GM23338 (cell line): ENCODE measurements around the gene TREM2. TPM values are rescaled to one million over a fixed set of nuclear protein-coding genes. Genes with fewer than 3 reads are reported as not detected.

Experiments used
- ATAC-seq: fragments of 200-7000 bp; cut with Tn5 transposase; 3 replicates; pipeline ENCODE4 v1.9.1; 2020
- DNase-seq: peaks from one replicate; pipeline ENCODE4 v3.0.0-alpha.2; 2015; ENCODE audit warnings: low spot score
- H2AFZ ChIP-seq: fragments of 200-600 bp; sonication (generic); 2 replicates; pipeline ENCODE4 v1.8.0; 2016; ENCODE audit warnings: antibody characterized with exemption, mild to moderate bottlenecking, moderate library complexity
- H3F3A ChIP-seq: fragments of 200-600 bp; sonication (generic); replicated peaks from 2 replicates; pipeline ENCODE4 v1.8.0; 2017; ENCODE audit warnings: antibody characterized with exemption, mixed run types, low read depth
- H3K27ac ChIP-seq: fragments of 200-600 bp; sonication (generic); 2 replicates; pipeline ENCODE4 v1.6.1; 2016; ENCODE audit warnings: low read depth
- H3K27me3 ChIP-seq: fragments of 200-600 bp; sonication (generic); 2 replicates; pipeline ENCODE4 v1.8.0; 2016; ENCODE audit warnings: mild to moderate bottlenecking, mixed run types, moderate library complexity; ENCODE audit not compliant: insufficient read depth
- H3K36me3 ChIP-seq: fragments of 200-600 bp; sonication (generic); 2 replicates; pipeline ENCODE4 v1.8.0; 2016; ENCODE audit warnings: mild to moderate bottlenecking; ENCODE audit not compliant: insufficient read depth
- H3K4me1 ChIP-seq: fragments of 200-600 bp; sonication (generic); 2 replicates; pipeline ENCODE4 v1.8.0; 2016; ENCODE audit warnings: mild to moderate bottlenecking, moderate library complexity; ENCODE audit not compliant: insufficient read depth
- H3K4me2 ChIP-seq: fragments of 200-600 bp; sonication (generic); 2 replicates; pipeline ENCODE4 v1.7.1; 2017; ENCODE audit warnings: mixed run types
- H3K4me3 ChIP-seq: fragments of 200-600 bp; sonication (generic); 2 replicates; pipeline ENCODE4 v1.6.1; 2016; ENCODE audit warnings: mixed run types
- H3K79me2 ChIP-seq: fragments of 200-600 bp; sonication (generic); replicated peaks from 2 replicates; pipeline ENCODE4 v1.8.0; 2017; ENCODE audit warnings: mild to moderate bottlenecking; ENCODE audit not compliant: insufficient read depth
- H3K9me2 ChIP-seq: fragments of 200-600 bp; sonication (generic); 2 replicates; pipeline ENCODE4 v1.8.0; 2017; ENCODE audit not compliant: insufficient read depth
- H4K20me1 ChIP-seq: fragments of 200-600 bp; sonication (generic); replicated peaks from 2 replicates; pipeline ENCODE4 v1.8.0; 2017; ENCODE audit warnings: mild to moderate bottlenecking; ENCODE audit not compliant: insufficient read depth
- H3K27ac Mint-ChIP-seq: 2 replicates; pipeline ENCODE4 v1.8.0; 2020; ENCODE audit warnings: inconsistent platforms, mild to moderate bottlenecking, moderate library complexity, mixed read lengths
- H3K27me3 Mint-ChIP-seq: 3 replicates; pipeline ENCODE4 v1.8.0; 2022; ENCODE audit warnings: low read depth, mild to moderate bottlenecking, moderate library complexity, mixed read lengths, inconsistent platforms; ENCODE audit not compliant: insufficient read depth, poor library complexity
- H3K36me3 Mint-ChIP-seq: 3 replicates; pipeline ENCODE4 v1.8.0; 2021; ENCODE audit warnings: low read depth, mild to moderate bottlenecking, inconsistent platforms, moderate library complexity, mixed read lengths
- H3K4me1 Mint-ChIP-seq: 3 replicates; pipeline ENCODE4 v1.8.0; 2020; ENCODE audit warnings: mild to moderate bottlenecking, inconsistent platforms, mixed read lengths
- H3K4me3 Mint-ChIP-seq: 3 replicates; pipeline ENCODE4 v1.8.0; 2021; ENCODE audit warnings: moderate library complexity, mild to moderate bottlenecking, inconsistent platforms, mixed read lengths
- H3K9me3 Mint-ChIP-seq: 3 replicates; pipeline ENCODE4 v1.8.0; 2020; ENCODE audit warnings: moderate library complexity, mild to moderate bottlenecking, inconsistent platforms, mixed read lengths
- CREB1 ChIP-seq: fragments of 250-450 bp; sonication (Bioruptor Pico); IDR thresholded peaks from 2 replicates; pipeline ENCODE4 v1.5.0; 2020; ENCODE audit warnings: low read depth, mild to moderate bottlenecking, moderate library complexity
- ETS1 ChIP-seq: IDR thresholded peaks from 2 replicates; pipeline ENCODE4 v1.6.1; 2016; ENCODE audit warnings: antibody characterized with exemption
- POLR2AphosphoS5 ChIP-seq: IDR thresholded peaks from 2 replicates; pipeline ENCODE4 v1.6.1; 2016; ENCODE audit warnings: antibody characterized with exemption, low read depth
- REST ChIP-seq: IDR thresholded peaks from one replicate; pipeline ENCODE4 v1.6.1; 2018; ENCODE audit warnings: antibody characterized with exemption; ENCODE audit not compliant: unreplicated experiment
- ZNF331 ChIP-seq: fragments of 250-450 bp; sonication (Bioruptor Pico); IDR thresholded peaks from 2 replicates; pipeline ENCODE4 v1.5.0; 2020; ENCODE audit warnings: low read depth, mild to moderate bottlenecking, moderate library complexity
- polyA plus RNA-seq: library from polyadenylated mRNA; unstranded; fragments of >200 nt; fragmentation: Nextera tagmentation; extraction: Ambion mirVana; gene quantifications from 2 replicates; pipeline ENCODE4 v1.2.1, GENCODE V29; 2016
- total RNA-seq: library from RNA; depleted of rRNA; stranded (reverse); fragments of >200 nt; shearing (Covaris generic); gene quantifications from 2 replicates; pipeline ENCODE4 v1.2.3, GENCODE V29; 2014

Gene TREM2
- total and polyA plus RNA-seq, 2 experiments from 2014 or later = not detected

GRCh38 chr6:41194386-41194785 is 31.5 kb upstream of the TREM2 start:
- no peaks in the 10 kb centered on the region for H4K20me1 ChIP-seq
- Mint-ChIP-seq H3K27ac (no peak overlapping the region), H3K4me1 (peaks cover 7% of the 10 kb centered on the region), H3K4me3 (no peak overlapping the region), H3K27me3 (peaks cover 9% of the 10 kb centered on the region), H3K9me3 (peaks cover 16% of the 10 kb centered on the region), H3K36me3 (peaks cover 16% of the 10 kb centered on the region)
- no peaks in the 10 kb centered on the region for H3F3A ChIP-seq
- H3K79me2 ChIP-seq = no peaks in the 10 kb centered on the region
- DNase-seq (no peak), ATAC-seq (no peak)
- peaks cover 4% of the 10 kb centered on the region; the same call in 1 of the 2 replicates for H3K9me2 ChIP-seq
- H3K4me1 ChIP-seq = no peaks in the 10 kb centered on the region
- no peaks in the 10 kb centered on the region for H3K36me3 ChIP-seq
- TF ChIP-seq ETS1 (no peak), REST (no peak), POLR2AphosphoS5 (no peak), CREB1 (CRISPR knock-in tag) (no peak)
- H3K4me3 ChIP-seq = no peak overlapping the region
- H3K4me2 ChIP-seq = no peak overlapping the region
- H2AFZ ChIP-seq = no peak overlapping the region
- H3K27ac ChIP-seq = no peak overlapping the region
- no peaks in the 10 kb centered on the region for H3K27me3 ChIP-seq

- H4K20me1 ChIP-seq = no peaks in the 10 kb centered on the region
- ATAC-seq (no peak), DNase-seq (no peak)
- no peak overlapping the region for H2AFZ ChIP-seq
- Mint-ChIP-seq H3K4me1 (peaks cover 7% of the 10 kb centered on the region), H3K27ac (no peak overlapping the region), H3K36me3 (peaks cover 19% of the 10 kb centered on the region), H3K9me3 (peaks cover 20% of the 10 kb centered on the region), H3K27me3 (peaks cover 9% of the 10 kb centered on the region), H3K4me3 (no peak overlapping the region)
- peaks cover 7% of the 10 kb centered on the region; the same call in 1 of the 2 replicates for H3K9me2 ChIP-seq
- H3K27me3 ChIP-seq = no peaks in the 10 kb centered on the region
- H3F3A ChIP-seq = no peaks in the 10 kb centered on the region
- no peak overlapping the region for H3K4me3 ChIP-seq
- H3K27ac ChIP-seq = no peak overlapping the region
- TF ChIP-seq POLR2AphosphoS5 (no peak), CREB1 (CRISPR knock-in tag) (no peak), ZNF331 (CRISPR knock-in tag) (no peak), ETS1 (no peak)
- no peak overlapping the region for H3K4me2 ChIP-seq
- H3K36me3 ChIP-seq = no peaks in the 10 kb centered on the region
- H3K79me2 ChIP-seq = no peaks in the 10 kb centered on the region
- no peaks in the 10 kb centered on the region for H3K4me1 ChIP-seq
These were observed 31.0 kb upstream of the TREM2 start for GRCh38 chr6:41193884-41194283.
